Heart left ventricle (tissue), 16 donors: ENCODE results near the gene PFDN6. TPM values are rescaled to one million over a fixed set of nuclear protein-coding genes. Genes with fewer than 3 reads are reported as not detected.

Experiments used
- ATAC-seq, 4 donors: fragments of 200-7000 bp; cut with Tn5 transposase; one replicate each; pipeline ENCODE4 v1.9.1; 2020 to 2022; ENCODE audit warnings: moderate library complexity in 4 of 4, mild to moderate bottlenecking in 3 of 4, moderate number of reproducible peaks in 1 of 4
- DNase-seq, 5 donors: peaks; one replicate each; pipeline ENCODE4 v3.0.0-alpha.2; 2020
- H3K27ac ChIP-seq, 12 donors: fragments of 200-600 bp; sonication (generic) in 4 of 12; one replicate each; pipeline versions ENCODE4 v1.5.0 to v1.8.0; 2016 to 2022; ENCODE audit warnings: mild to moderate bottlenecking in 2 of 12
- H3K27me3 ChIP-seq, 9 donors: fragments of 200-600 bp; sonication (generic) in 2 of 9; one replicate each; pipeline versions ENCODE4 v1.5.1 to v1.8.0; 2016 to 2022; ENCODE audit warnings: mild to moderate bottlenecking in 3 of 9
- H3K36me3 ChIP-seq, 9 donors: fragments of 200-600 bp; sonication (generic) in 2 of 9; one replicate each; pipeline versions ENCODE4 v1.5.0 to v1.8.0; 2018 to 2022; ENCODE audit warnings: mild to moderate bottlenecking in 2 of 9
- H3K4me1 ChIP-seq, 12 donors: fragments of 200-600 bp; sonication (generic) in 4 of 12; one replicate each; pipeline versions ENCODE4 v1.5.0 to v1.8.0; 2016 to 2022; ENCODE audit warnings: mild to moderate bottlenecking in 3 of 12
- H3K4me3 ChIP-seq, 12 donors: fragments of 200-600 bp; sonication (generic) in 4 of 12; one replicate each; pipeline versions ENCODE4 v1.5.0 to v1.8.0; 2017 to 2022; ENCODE audit warnings: mild to moderate bottlenecking in 9 of 12, moderate library complexity in 4 of 12
- H3K9me3 ChIP-seq, 12 donors: fragments of 200-600 bp; sonication (generic) in 4 of 12; one replicate each; pipeline versions ENCODE4 v1.5.0 to v1.8.0; 2016 to 2022; ENCODE audit warnings: mild to moderate bottlenecking in 1 of 12
- POLR2A ChIP-seq, 2 donors: fragments of 450-650 bp; IDR thresholded peaks; one replicate each; pipeline ENCODE4 v1.6.1; 2017; ENCODE audit warnings: antibody characterized with exemption in 2 of 2, mild to moderate bottlenecking in 2 of 2, moderate library complexity in 2 of 2
- WGBS, 4 donors: extraction: QIAGEN DNeasy Blood & Tissue Kit in 2 of 4; methylation state at CpG; one replicate each; pipeline versions ENCODE4 v1.1.5 to v1.1.7; 2013 to 2018; 5-methylcytosine and 5-hydroxymethylcytosine counted together
- intact Hi-C, 10 donors: fragments of 100-400 bp; cut with DNase I; formaldehyde crosslinking; loops; one replicate each; pipeline versions ENCODE4 v1.11.1 to v1.14.2; 2022
- polyA plus RNA-seq, 2 donors: library from polyadenylated mRNA; stranded (reverse); fragments of 200-250 nt; gene quantifications; one replicate each; pipeline ENCODE4 v1.2.3, GENCODE V29; 2013
- total RNA-seq, 9 donors: library from RNA; depleted of rRNA in 2 of 9; stranded (reverse); fragments of >200 nt in 2 of 9; fragmentation: NEBNext Ultra II Directional in 3 of 9; extraction: Animal tissue kit (Norgen Biotek cat#: 25700) in 3 of 9; gene quantifications; one replicate each; pipeline versions ENCODE4 v1.1.0 to v1.2.4, GENCODE V29; 2016 to 2023
- TF ChIP-seq, protein P1 (sequence below), 12 donors: fragments of 200-600 bp; sonication (generic) in 4 of 12; IDR thresholded peaks; one replicate each; pipeline versions ENCODE4 v1.5.0 to v1.8.0; 2018 to 2022; ENCODE audit warnings: antibody characterized with exemption in 12 of 12, mild to moderate bottlenecking in 5 of 12
- donor health status: ischemic (EF 13 %, LVEDD 7.1; RV severe dilation, severe dysfunction).
- donor health status: healthy with polysubstance abuse.
- donor health status: DM: no; HTN: yes; CAD: no.
- donor health status: DM: no; HTN: no; CAD: no.
- donor health status: ischemic (EF 25% LVEDD 6.9; RV normal size, moderate dysfunction).
- donor health status: ischemic (EF 25% LVEDD 5.7; RV mildly dilated, moderate dysfunction).
- donor health status: healthy.
- donor health status: DM: yes; HTN: yes; CAD: no.
- donor health status: ischemic (EF 35%, LVEDD 5.7; RV mildly dilated, moderate dysfunction).
- donor health status: nonischemic (EF 11% LVEDD 7.7; RV severe dilation, severe dysfunction).
- donor health status: DM: yes; HTN: yes; CAD: no.
- donor health status: PGD.
- donor health status: ischemic (EF 29% LVEDD 5.4; RV normal size, mild dysfunction).
- donor health status: nonischemic (EF 23%, LVEDD 6.1; RV moderate dilation, normal function).

PFDN6 gene
- total and polyA plus RNA-seq, 11 donors = 29.2 to 287 (median 44.3) TPM

DNA sequence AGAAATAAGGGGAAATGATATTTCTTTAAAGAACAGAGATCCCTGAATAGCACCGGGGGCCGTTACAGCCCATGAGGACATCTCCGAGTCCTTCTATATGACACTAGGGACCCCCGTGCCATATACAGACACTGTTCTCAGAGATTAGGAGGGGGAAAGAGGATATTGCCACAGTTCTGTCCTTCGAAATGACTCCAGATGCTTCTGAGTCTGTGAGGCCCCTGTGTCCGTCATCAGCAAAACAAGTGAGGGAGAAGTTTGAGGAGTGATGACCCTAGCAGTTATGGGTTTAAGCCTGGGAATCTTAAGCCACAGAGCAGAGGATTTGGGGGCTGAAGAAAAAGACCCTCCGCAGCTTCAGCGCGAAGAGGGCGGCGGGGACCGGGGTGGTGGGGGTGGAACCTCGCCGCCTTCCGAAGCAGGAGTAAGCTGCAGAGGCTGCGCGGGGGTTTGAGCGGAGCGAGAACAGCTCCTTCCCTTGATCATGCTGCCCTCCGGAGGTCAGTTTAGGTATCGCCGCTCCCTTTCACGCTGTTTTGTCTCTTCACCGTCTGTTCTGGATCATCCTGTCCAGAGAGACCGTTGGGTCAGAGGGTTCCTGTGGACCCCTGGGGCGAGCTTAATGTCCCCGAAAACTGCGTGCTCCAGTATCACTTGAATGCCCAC lies 41.3 kb upstream of the PFDN6 start:
- TF ChIP-seq, protein P1, sequence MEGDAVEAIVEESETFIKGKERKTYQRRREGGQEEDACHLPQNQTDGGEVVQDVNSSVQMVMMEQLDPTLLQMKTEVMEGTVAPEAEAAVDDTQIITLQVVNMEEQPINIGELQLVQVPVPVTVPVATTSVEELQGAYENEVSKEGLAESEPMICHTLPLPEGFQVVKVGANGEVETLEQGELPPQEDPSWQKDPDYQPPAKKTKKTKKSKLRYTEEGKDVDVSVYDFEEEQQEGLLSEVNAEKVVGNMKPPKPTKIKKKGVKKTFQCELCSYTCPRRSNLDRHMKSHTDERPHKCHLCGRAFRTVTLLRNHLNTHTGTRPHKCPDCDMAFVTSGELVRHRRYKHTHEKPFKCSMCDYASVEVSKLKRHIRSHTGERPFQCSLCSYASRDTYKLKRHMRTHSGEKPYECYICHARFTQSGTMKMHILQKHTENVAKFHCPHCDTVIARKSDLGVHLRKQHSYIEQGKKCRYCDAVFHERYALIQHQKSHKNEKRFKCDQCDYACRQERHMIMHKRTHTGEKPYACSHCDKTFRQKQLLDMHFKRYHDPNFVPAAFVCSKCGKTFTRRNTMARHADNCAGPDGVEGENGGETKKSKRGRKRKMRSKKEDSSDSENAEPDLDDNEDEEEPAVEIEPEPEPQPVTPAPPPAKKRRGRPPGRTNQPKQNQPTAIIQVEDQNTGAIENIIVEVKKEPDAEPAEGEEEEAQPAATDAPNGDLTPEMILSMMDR (IDR thresholded peaks at IDR 0.05) = peak; percentile 95 to 99 (median 98)
- no peak for TF ChIP-seq POLR2A (IDR thresholded peaks at IDR 0.05)
- intact Hi-C loops = loop anchor here (1.0 to 10.0 kb wide), 20 partner anchors 36 to 363 kb away; partner anchors contain the start of genes RING1 (in 3 of the 10), RXRB (in 3 of the 10), SLC39A7 (in 3 of the 10) and HSD17B8 (in 2 of the 10)
- ATAC-seq = peak; percentile 40 to 70 (median 64)
- 3 to 6% (median 4%) methylated on average over 28 of the region's 28 CpGs for WGBS, 4 donors
- Histone ChIP-seq H3K9me3 (no peaks in the 10 kb centered on the region), H3K36me3 (peaks cover 0 to 25% (median 7%) of the 10 kb centered on the region in 9 donors), H3K27me3 (no peaks in the 10 kb centered on the region), H3K27ac (peak overlapping the region; percentile 70 to 98 (median 90)), H3K4me3 (peak overlapping the region; percentile 12 to 70 (median 64)), H3K4me1 (peaks cover 0 to 31% (median 20%) of the 10 kb centered on the region in 12 donors)
- DNase-seq = peak; percentile 81 to 93 (median 88)

DNA sequence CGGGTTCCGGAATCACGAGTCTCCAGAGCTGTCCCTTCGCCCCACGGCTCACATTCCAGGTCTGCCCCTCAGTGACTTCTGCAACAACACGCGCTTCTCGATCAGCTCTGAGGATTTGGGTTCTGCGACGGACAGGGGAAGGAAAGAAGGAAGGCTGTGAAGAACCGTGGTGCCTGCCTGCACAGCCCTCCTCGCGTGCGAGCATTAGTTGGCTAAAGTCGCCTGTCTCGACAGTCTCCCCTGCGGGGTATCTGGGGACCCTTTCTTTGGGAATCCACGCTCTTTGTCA lies 40.8 kb upstream of the PFDN6 start:
- TF ChIP-seq POLR2A (IDR thresholded peaks at IDR 0.05) = no peak
- TF ChIP-seq, protein P1 (IDR thresholded peaks at IDR 0.05) = peak in 3 of 12 donors; percentile 2 to 11 (median 10)
- Histone ChIP-seq H3K36me3 (peaks cover 0 to 28% (median 7%) of the 10 kb centered on the region in 9 donors), H3K27me3 (no peaks in the 10 kb centered on the region), H3K4me3 (peak overlapping the region; percentile 12 to 70 (median 64)), H3K4me1 (peaks cover 0 to 31% (median 20%) of the 10 kb centered on the region in 12 donors), H3K27ac (peak overlapping the region; percentile 70 to 98 (median 90)), H3K9me3 (no peaks in the 10 kb centered on the region)
- peak in 3 of 4 donors; percentile 1 to 22 (median 6) for ATAC-seq
- 1 to 2% (median 1%) methylated on average over 11 to 18 of the region's 18 CpGs for WGBS, 4 donors
- no peak for DNase-seq
- intact Hi-C loops = loop anchor here (1.0 to 10.0 kb wide), 20 partner anchors 36 to 364 kb away; partner anchors contain the start of genes RING1 (in 3 of the 10), RXRB (in 3 of the 10), SLC39A7 (in 3 of the 10) and HSD17B8 (in 2 of the 10)

DNA sequence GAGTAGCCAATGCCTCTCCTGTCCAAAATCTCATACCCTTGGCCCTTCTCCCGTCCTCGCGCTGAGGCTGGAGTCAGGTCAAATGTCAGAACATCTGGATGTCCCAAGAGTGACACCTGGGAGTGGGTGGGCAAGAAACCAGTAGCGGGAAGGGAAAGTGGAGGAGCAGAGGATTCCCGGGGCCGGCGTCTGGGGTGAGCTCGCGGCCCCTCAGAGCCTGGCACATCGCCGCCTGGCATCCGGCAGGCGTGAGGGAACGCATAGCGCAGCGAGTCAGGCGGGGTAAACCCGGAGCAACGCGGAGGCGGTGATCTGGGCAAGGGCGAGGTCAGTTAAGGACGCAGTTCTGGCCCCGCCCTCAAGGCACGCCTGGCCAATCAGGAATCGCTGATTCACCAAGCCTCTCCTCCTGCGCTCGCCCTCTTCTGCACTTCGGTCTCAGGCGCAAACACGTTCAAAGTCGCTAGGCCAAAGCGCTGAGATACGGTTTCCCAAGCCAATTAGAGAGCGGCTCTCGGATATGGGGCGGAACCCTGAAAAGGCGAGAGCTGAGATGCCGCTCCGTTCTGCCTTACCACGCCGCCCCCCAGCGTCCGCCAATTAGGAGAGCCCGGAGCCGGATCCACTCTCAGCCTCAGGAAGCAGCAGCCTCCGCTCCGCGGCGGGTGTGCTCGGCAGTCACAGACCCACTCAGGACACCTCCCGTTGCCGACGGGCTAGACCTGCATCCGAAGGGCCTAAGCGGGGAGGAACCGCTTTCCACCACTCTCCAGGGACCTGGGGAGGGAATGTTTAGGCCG lies 40.3 kb upstream of the PFDN6 start:
- peak overlapping the region; percentile 27 to 70 (median 64) for H3K4me3 ChIP-seq
- intact Hi-C loops = loop anchor here (1.0 to 10.0 kb wide), 21 partner anchors 37 to 364 kb away; partner anchors contain the start of genes RXRB (in 4 of the 10), SLC39A7 (in 4 of the 10), RING1 (in 3 of the 10) and HSD17B8 (in 2 of the 10)
- H3K27ac ChIP-seq = peak overlapping the region; percentile 70 to 98 (median 92)
- WGBS, 4 donors = 0 to 1% (median 0%) methylated on average over 39 to 58 of the region's 58 CpGs
- DNase-seq (peak; percentile 97 to 99 (median 98)), ATAC-seq (peak; percentile 96 to 97 (median 96))
- H3K9me3 ChIP-seq = no peaks in the 10 kb centered on the region
- peaks cover 0 to 32% (median 7%) of the 10 kb centered on the region in 9 donors for H3K36me3 ChIP-seq
- H3K4me1 ChIP-seq = peaks cover 0 to 31% (median 20%) of the 10 kb centered on the region in 12 donors
- no peaks in the 10 kb centered on the region for H3K27me3 ChIP-seq
- peak in 1 of 2 donors; percentile 80 for TF ChIP-seq POLR2A (IDR thresholded peaks at IDR 0.05)
- TF ChIP-seq, protein P1 (IDR thresholded peaks at IDR 0.05) = peak in 7 of 12 donors; percentile 17 to 59 (median 30)
